ENCODE results near the gene TRIM54.

GRCh38 chr2:27323596-27324285, 41.5 kb downstream of the TRIM54 start:
- TF ChIP-seq CTCF (IDR thresholded peaks at IDR 0.05) (no peak), POLR2A (IDR thresholded peaks at IDR 0.05) (no peak)

Data from lower leg skin (tissue), 3 donors.